ENCODE results near the gene ADTRP.

- TF ChIP-seq CTCF (IDR thresholded peaks at IDR 0.05) = no peak
- TF ChIP-seq POLR2A (IDR thresholded peaks at IDR 0.05) = no peak
Observed at GRCh38 chr6:11784341-11784740, 5.7 kb upstream of the ADTRP start.

Data from lower leg skin (tissue), 3 donors.